SU-DHL-6 (cell line): ENCODE measurements around the gene ATRNL1.

Source experiments
- H2AFZ ChIP-seq: fragments of 200-600 bp; sonication (generic); 2 replicates; pipeline ENCODE4 v1.6.1; 2014; ENCODE audit warnings: low read depth, mild to moderate bottlenecking, moderate library complexity, mixed read lengths, antibody characterized with exemption, low read length; ENCODE audit not compliant: severe bottlenecking
- H3F3A ChIP-seq: fragments of 200-600 bp; shearing (Covaris generic); 2 replicates; pipeline ENCODE4 v1.6.0; 2016; ENCODE audit warnings: antibody characterized with exemption, mild to moderate bottlenecking; ENCODE audit not compliant: insufficient read depth
- H3K27ac ChIP-seq: fragments of 200-600 bp; sonication (generic); 2 replicates; pipeline ENCODE4 v1.5.1; 2016; ENCODE audit warnings: low read depth, mild to moderate bottlenecking, low read length, moderate library complexity, mixed read lengths
- H3K27me3 ChIP-seq: fragments of 200-600 bp; sonication (generic), shearing (Covaris generic); 2 replicates; pipeline ENCODE4 v1.6.0; 2014; ENCODE audit warnings: mild to moderate bottlenecking, low read length
- H3K36me3 ChIP-seq: fragments of 200-600 bp; sonication (generic); 2 replicates; pipeline ENCODE4 v1.6.1; 2014; ENCODE audit warnings: mild to moderate bottlenecking, low read length, mixed read lengths
- H3K4me2 ChIP-seq: fragments of 300-600, 200-600 bp; shearing (Covaris generic), sonication (generic); 2 replicates; pipeline ENCODE4 v1.6.0; 2014; ENCODE audit warnings: low read length, low read depth, mild to moderate bottlenecking; ENCODE audit not compliant: poor library complexity, severe bottlenecking
- H3K4me3 ChIP-seq: fragments of 200-600 bp; sonication (generic); 2 replicates; pipeline ENCODE4 v1.5.1; 2014; ENCODE audit warnings: antibody characterized with exemption, low read length, mild to moderate bottlenecking, mixed read lengths; ENCODE audit not compliant: insufficient read depth, poor library complexity, severe bottlenecking
- H3K79me2 ChIP-seq: fragments of 200-600 bp; sonication (generic); 2 replicates; pipeline ENCODE4 v1.6.1; 2014; ENCODE audit warnings: mild to moderate bottlenecking, low read length, moderate library complexity; ENCODE audit not compliant: insufficient read depth
- H3K9ac ChIP-seq: fragments of 200-600 bp; sonication (generic); 2 replicates; pipeline ENCODE4 v1.7.0; 2014; ENCODE audit warnings: mild to moderate bottlenecking, low read length
- H3K9me2 ChIP-seq: fragments of 200-600 bp; sonication (generic); replicated peaks from 2 replicates; pipeline ENCODE4 v1.6.1; 2014; ENCODE audit warnings: low read length; ENCODE audit not compliant: insufficient read depth
- H3K9me3 ChIP-seq: fragments of 200-600 bp; sonication (generic); 2 replicates; pipeline ENCODE4 v1.6.1; 2014; ENCODE audit warnings: low read length, mixed read lengths; ENCODE audit not compliant: insufficient read depth
- H4K20me1 ChIP-seq: fragments of 200-600 bp; sonication (generic); 2 replicates; pipeline ENCODE4 v1.6.1; 2014; ENCODE audit warnings: low read depth, mild to moderate bottlenecking, antibody characterized with exemption, low read length, moderate library complexity, mixed read lengths
- EZH2phosphoT487 ChIP-seq: fragments of 200-600 bp; sonication (generic), shearing (Covaris generic); conservative IDR thresholded peaks from 2 replicates; pipeline ENCODE4 v1.6.1; 2018; ENCODE audit warnings: mild to moderate bottlenecking, antibody characterized with exemption, low read length, moderate library complexity, mixed read lengths
- TF ChIP-seq, protein P1 (sequence below): fragments of 200-600 bp; sonication (generic); IDR thresholded peaks from one replicate; pipeline ENCODE4 v1.5.1; 2017; ENCODE audit warnings: antibody characterized with exemption, mild to moderate bottlenecking, low read length, moderate library complexity; ENCODE audit not compliant: insufficient read depth, poor library complexity, severe bottlenecking

The ATRNL1 gene

DNA sequence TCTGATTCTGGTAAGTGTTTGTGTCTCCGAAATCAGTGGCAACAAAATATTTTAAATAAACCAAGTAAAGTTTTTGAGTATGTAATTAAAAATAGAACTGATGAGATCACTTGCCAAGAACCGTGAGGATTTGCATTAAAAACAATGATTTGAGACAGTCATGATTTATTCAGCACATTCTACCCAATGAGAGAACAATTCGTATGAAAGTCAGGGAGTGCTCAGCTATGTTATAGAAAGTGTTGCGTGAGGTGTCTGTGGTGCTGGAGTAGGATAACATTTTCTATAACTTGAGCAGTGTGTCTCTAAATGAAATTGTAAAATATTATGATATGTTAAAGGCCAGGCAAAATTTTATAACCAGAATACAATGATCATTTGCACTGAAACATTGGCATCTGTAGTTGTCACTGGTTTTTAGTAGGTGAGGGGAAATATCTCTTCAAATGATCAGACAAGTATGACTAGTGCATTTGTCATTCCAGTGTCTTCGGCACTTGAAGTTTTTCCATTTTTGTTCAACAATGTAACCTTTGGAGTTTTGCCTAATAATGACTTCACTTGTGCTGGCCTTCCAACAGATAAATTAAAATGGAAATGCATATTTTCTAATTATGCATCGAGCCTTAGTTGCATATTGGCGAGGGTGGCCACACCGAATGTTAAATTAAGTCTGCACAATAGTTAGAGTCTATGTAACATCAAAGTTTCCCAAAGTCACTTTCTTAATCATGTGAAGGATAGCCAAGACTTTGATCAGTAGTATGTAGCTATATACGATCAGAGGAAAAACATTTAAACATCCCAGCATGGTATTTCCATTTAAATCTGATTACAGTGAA, 844.0 kb downstream of the ATRNL1 start:
- no peak for TF ChIP-seq EZH2phosphoT487
- TF ChIP-seq, protein P1, sequence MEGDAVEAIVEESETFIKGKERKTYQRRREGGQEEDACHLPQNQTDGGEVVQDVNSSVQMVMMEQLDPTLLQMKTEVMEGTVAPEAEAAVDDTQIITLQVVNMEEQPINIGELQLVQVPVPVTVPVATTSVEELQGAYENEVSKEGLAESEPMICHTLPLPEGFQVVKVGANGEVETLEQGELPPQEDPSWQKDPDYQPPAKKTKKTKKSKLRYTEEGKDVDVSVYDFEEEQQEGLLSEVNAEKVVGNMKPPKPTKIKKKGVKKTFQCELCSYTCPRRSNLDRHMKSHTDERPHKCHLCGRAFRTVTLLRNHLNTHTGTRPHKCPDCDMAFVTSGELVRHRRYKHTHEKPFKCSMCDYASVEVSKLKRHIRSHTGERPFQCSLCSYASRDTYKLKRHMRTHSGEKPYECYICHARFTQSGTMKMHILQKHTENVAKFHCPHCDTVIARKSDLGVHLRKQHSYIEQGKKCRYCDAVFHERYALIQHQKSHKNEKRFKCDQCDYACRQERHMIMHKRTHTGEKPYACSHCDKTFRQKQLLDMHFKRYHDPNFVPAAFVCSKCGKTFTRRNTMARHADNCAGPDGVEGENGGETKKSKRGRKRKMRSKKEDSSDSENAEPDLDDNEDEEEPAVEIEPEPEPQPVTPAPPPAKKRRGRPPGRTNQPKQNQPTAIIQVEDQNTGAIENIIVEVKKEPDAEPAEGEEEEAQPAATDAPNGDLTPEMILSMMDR, result no peak
- H3K4me2 ChIP-seq, result no peak overlapping the region
- no peak overlapping the region for H3K9ac ChIP-seq
- H2AFZ ChIP-seq, result no peak overlapping the region
- no peaks in the 10 kb centered on the region for H3K9me2 ChIP-seq
- no peaks in the 10 kb centered on the region for H3K9me3 ChIP-seq
- H3K27ac ChIP-seq, result no peak overlapping the region
- H3K79me2 ChIP-seq, result no peaks in the 10 kb centered on the region
- H4K20me1 ChIP-seq, result no peaks in the 10 kb centered on the region
- H3K4me3 ChIP-seq, result no peak overlapping the region
- H3K36me3 ChIP-seq, result no peaks in the 10 kb centered on the region
- H3K27me3 ChIP-seq, result no peaks in the 10 kb centered on the region
- H3F3A ChIP-seq, result no peaks in the 10 kb centered on the region

DNA sequence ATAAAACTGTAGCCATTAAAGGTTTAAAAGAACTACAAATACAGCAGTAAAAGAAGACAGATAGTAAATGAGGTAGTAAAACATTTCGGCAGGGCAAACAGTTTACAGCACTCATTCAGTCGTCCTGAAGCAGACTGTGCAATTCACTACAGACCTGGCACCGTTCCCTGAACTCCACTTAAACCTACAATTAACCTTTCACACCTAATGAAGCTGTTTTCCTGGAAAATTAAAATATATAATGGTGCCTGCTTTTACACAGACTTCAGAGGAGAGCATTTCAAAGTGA, 844.5 kb downstream of the ATRNL1 start:
- Histone ChIP-seq H3K9me2 (no peaks in the 10 kb centered on the region), H3K27ac (no peak overlapping the region), H4K20me1 (no peaks in the 10 kb centered on the region), H3F3A (no peaks in the 10 kb centered on the region), H3K9me3 (no peaks in the 10 kb centered on the region), H3K36me3 (no peaks in the 10 kb centered on the region), H3K4me2 (no peak overlapping the region), H3K79me2 (no peaks in the 10 kb centered on the region), H2AFZ (no peak overlapping the region), H3K9ac (no peak overlapping the region), H3K4me3 (no peak overlapping the region), H3K27me3 (no peaks in the 10 kb centered on the region)
- no peak for TF ChIP-seq EZH2phosphoT487
- TF ChIP-seq, protein P1, result no peak

- no peak overlapping the region for H3K4me2 ChIP-seq
- no peak overlapping the region for H3K9ac ChIP-seq
- H4K20me1 ChIP-seq, result no peaks in the 10 kb centered on the region
- H3K9me3 ChIP-seq, result no peaks in the 10 kb centered on the region
- no peak overlapping the region for H3K27ac ChIP-seq
- H3K27me3 ChIP-seq, result no peaks in the 10 kb centered on the region
- no peak for TF ChIP-seq EZH2phosphoT487
- TF ChIP-seq, protein P1, result no peak
- no peak overlapping the region for H3K4me3 ChIP-seq
- no peaks in the 10 kb centered on the region for H3K9me2 ChIP-seq
- no peaks in the 10 kb centered on the region for H3K36me3 ChIP-seq
- H3K79me2 ChIP-seq, result no peaks in the 10 kb centered on the region
- H2AFZ ChIP-seq, result no peak overlapping the region
- H3F3A ChIP-seq, result no peaks in the 10 kb centered on the region
Measured at GRCh38 chr10:115939101-115939854, 846.1 kb downstream of the ATRNL1 start.
